Body of pancreas (tissue), 4 donors: ENCODE results near the gene REXO4.

Source experiments
- CTCF ChIP-seq, 7 experiments: fragments of 450-650 bp in 4 of 7; fragments of 200-600 bp in 3 of 7; sonication (generic) in 3 of 7; IDR thresholded peaks; one replicate each; pipeline ENCODE4 v1.5.1; 2016 to 2019; ENCODE audit warnings: antibody characterized with exemption in 7 of 7
- POLR2A ChIP-seq, 3 donors: fragments of 450-650 bp; IDR thresholded peaks; one replicate each; pipeline ENCODE4 v1.6.1; 2016; ENCODE audit warnings: antibody characterized with exemption in 3 of 3, mild to moderate bottlenecking in 2 of 3

GRCh38 chr9:133367778-133368177 lies 50.0 kb downstream of the REXO4 start:
- TF ChIP-seq POLR2A (IDR thresholded peaks at IDR 0.05) (no peak), CTCF (IDR thresholded peaks at IDR 0.05) (no peak)
